HepG2 (cell line): ENCODE data around the gene LARP1.
"Not testable (repeated sequence)": the region's sequence is repeated elsewhere in the genome, so short reads cannot be mapped to it uniquely, and the experiment has no call there.

Source experiments
- CBX5 ChIP-seq: sonication (generic); formaldehyde crosslinking; IDR thresholded peaks from 2 replicates; pipeline ENCODE4 v1.4.0; 2020; ENCODE audit warnings: missing genetic modification reagents, borderline replicate concordance
- HMGXB3 ChIP-seq: sonication (generic); formaldehyde crosslinking; IDR thresholded peaks from 2 replicates; pipeline ENCODE4 v1.4.0; 2020; ENCODE audit warnings: missing genetic modification reagents, borderline replicate concordance
- PHB2 ChIP-seq: fragments of 450-650 bp; IDR thresholded peaks from 2 replicates; pipeline ENCODE4 v1.6.1; 2018; ENCODE audit not compliant: partially characterized antibody
- RBM22 ChIP-seq: fragments of 200-400 bp; formaldehyde crosslinking; optimal IDR thresholded peaks from 2 replicates; pipeline ENCODE3; 2017; ENCODE audit warnings: mild to moderate bottlenecking, low read length, moderate library complexity
- RELA ChIP-seq: sonication (generic); formaldehyde crosslinking; IDR thresholded peaks from 2 replicates; pipeline ENCODE4 v1.4.0; 2020; ENCODE audit warnings: missing genetic modification reagents
- SALL1 ChIP-seq: sonication (generic); formaldehyde crosslinking; IDR thresholded peaks from 2 replicates; pipeline ENCODE4 v1.8.0; 2022; ENCODE audit warnings: mild to moderate bottlenecking, missing genetic modification reagents
- ZNF101 ChIP-seq: sonication (generic); formaldehyde crosslinking; IDR thresholded peaks from 2 replicates; pipeline ENCODE4 v1.4.0; 2020; ENCODE audit warnings: mild to moderate bottlenecking, low read depth, missing genetic modification reagents, borderline replicate concordance
- ZNF749 ChIP-seq: sonication (generic); formaldehyde crosslinking; IDR thresholded peaks from 2 replicates; pipeline ENCODE4 v1.8.0; 2022; ENCODE audit warnings: mild to moderate bottlenecking, missing genetic modification reagents, moderate library complexity, borderline replicate concordance
- TF ChIP-seq, protein P1 (sequence below): sonication (generic); formaldehyde crosslinking; IDR thresholded peaks from 2 replicates; pipeline ENCODE4 v1.5.0; 2020; ENCODE audit warnings: mild to moderate bottlenecking, missing genetic modification reagents, moderate library complexity

DNA sequence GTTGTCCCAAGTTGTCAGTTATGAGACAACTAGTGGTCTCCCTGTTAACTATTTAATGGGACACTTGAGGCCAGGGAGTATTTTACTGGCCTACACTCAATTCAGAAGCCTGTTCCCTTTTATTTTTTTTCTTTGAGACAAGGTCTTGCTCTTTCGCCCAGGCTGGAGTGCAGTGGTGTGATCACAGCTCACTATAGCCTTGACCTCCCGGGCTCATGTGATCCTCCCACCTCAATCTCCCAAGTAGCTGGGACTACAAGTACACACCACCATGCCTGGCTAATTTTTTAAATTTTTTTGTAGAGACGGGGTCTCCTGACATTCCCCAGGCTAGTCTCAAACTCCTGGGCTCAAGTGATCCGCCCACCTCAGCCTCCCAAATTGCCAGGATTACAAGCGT is 67.7 kb downstream of the LARP1 start:
- TF ChIP-seq, protein P1, sequence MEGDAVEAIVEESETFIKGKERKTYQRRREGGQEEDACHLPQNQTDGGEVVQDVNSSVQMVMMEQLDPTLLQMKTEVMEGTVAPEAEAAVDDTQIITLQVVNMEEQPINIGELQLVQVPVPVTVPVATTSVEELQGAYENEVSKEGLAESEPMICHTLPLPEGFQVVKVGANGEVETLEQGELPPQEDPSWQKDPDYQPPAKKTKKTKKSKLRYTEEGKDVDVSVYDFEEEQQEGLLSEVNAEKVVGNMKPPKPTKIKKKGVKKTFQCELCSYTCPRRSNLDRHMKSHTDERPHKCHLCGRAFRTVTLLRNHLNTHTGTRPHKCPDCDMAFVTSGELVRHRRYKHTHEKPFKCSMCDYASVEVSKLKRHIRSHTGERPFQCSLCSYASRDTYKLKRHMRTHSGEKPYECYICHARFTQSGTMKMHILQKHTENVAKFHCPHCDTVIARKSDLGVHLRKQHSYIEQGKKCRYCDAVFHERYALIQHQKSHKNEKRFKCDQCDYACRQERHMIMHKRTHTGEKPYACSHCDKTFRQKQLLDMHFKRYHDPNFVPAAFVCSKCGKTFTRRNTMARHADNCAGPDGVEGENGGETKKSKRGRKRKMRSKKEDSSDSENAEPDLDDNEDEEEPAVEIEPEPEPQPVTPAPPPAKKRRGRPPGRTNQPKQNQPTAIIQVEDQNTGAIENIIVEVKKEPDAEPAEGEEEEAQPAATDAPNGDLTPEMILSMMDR: not testable (repeated sequence)
- TF ChIP-seq CBX5 (CRISPR knock-in tag); HMGXB3 (CRISPR knock-in tag); RELA (CRISPR knock-in tag); SALL1 (CRISPR knock-in tag); PHB2; RBM22; ZNF749; ZNF101 (CRISPR knock-in tag): not testable (repeated sequence)
